Body of pancreas (tissue), 4 donors: ENCODE results near the gene GABRB2. TPM values are rescaled to one million over a fixed set of nuclear protein-coding genes. Genes with fewer than 3 reads are reported as not detected.

Experiments used
- ATAC-seq: fragments of 150-250 bp; one replicate; pipeline ENCODE4 v1.9.1; 2016
- DNase-seq, 4 donors: peaks; one replicate each; pipeline ENCODE4 v3.0.0-alpha.2; 2019
- H3K27ac ChIP-seq, 4 donors: fragments of 200-600 bp; sonication (generic); 1 replicate in 3 of 4; 2 replicates in 1 of 4; pipeline versions ENCODE4 v1.5.1 to v1.6.1; 2016 to 2019; ENCODE audit warnings: mild to moderate bottlenecking in 1 of 4, mixed read lengths in 1 of 4, moderate library complexity in 1 of 4
- H3K27me3 ChIP-seq, 2 donors: fragments of 200-600 bp; sonication (generic); one replicate each; pipeline ENCODE4 v1.6.0; 2016; ENCODE audit warnings: mild to moderate bottlenecking in 1 of 2
- H3K36me3 ChIP-seq, 2 donors: fragments of 200-600 bp; sonication (generic); replicated peaks in 1 of 2; 2 replicates each; pipeline ENCODE4 v1.5.1; 2016; ENCODE audit warnings: low read depth in 2 of 2; ENCODE audit not compliant: insufficient read depth in 1 of 2
- H3K4me1 ChIP-seq: fragments of 200-600 bp; sonication (generic); one replicate; pipeline ENCODE4 v1.6.0; 2016
- H3K4me3 ChIP-seq, 2 donors: fragments of 200-600 bp; sonication (generic); 1 replicate in 1 of 2; 2 replicates in 1 of 2; pipeline ENCODE4 v1.5.1; 2016 to 2019
- H3K9me3 ChIP-seq, 3 donors: fragments of 200-600 bp; sonication (generic); 1 replicate in 2 of 3; 2 replicates in 1 of 3; pipeline ENCODE4 v1.5.1; 2016
- POLR2A ChIP-seq, 3 donors: fragments of 450-650 bp; IDR thresholded peaks; one replicate each; pipeline ENCODE4 v1.6.1; 2016; ENCODE audit warnings: antibody characterized with exemption in 3 of 3, mild to moderate bottlenecking in 2 of 3
- whole genome bisulfite sequencing, 2 donors: methylation state at CpG; one replicate each; pipeline ENCODE4 v1.1.5; 2017; 5-methylcytosine and 5-hydroxymethylcytosine counted together
- intact Hi-C: fragments of 100-400 bp; cut with DNase I; formaldehyde crosslinking; loops from one replicate; pipeline ENCODE4 v1.15.1; 2023
- total RNA-seq, 2 donors: library from RNA; depleted of rRNA; stranded (reverse); fragments of >200 nt; gene quantifications; one replicate each; pipeline ENCODE4 v1.1.0, GENCODE V29; 2016
- TF ChIP-seq, protein P1 (sequence below), 7 experiments: fragments of 450-650 bp in 4 of 7; fragments of 200-600 bp in 3 of 7; sonication (generic) in 3 of 7; IDR thresholded peaks; one replicate each; pipeline ENCODE4 v1.5.1; 2016 to 2019; ENCODE audit warnings: antibody characterized with exemption in 7 of 7

The GABRB2 gene
- total RNA-seq, 2 donors from 2014 or later: under 0.01 TPM; not detected in 1

DNA sequence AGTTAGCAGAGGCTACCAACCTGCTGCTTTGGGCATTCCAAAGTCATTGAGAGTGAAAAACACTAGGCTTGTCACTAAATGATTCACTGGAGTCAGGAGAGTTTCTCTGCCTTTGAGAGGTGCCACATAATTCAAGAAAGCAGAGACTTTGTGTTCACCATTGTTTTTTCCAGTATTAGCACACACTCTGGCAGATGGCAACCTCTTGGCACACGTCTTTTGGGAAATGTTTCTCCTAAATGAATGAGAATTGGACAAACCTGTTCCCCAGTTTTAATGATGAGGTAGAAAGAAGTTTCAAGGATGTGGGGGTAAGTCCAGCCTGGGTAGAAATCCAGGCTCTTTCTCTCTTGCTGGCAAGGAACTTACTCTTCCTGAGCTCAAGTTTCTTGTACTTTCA is 259.1 kb downstream of the GABRB2 start:
- H3K27ac ChIP-seq: no peak overlapping the region
- DNase-seq: no peak
- TF ChIP-seq, protein P1, sequence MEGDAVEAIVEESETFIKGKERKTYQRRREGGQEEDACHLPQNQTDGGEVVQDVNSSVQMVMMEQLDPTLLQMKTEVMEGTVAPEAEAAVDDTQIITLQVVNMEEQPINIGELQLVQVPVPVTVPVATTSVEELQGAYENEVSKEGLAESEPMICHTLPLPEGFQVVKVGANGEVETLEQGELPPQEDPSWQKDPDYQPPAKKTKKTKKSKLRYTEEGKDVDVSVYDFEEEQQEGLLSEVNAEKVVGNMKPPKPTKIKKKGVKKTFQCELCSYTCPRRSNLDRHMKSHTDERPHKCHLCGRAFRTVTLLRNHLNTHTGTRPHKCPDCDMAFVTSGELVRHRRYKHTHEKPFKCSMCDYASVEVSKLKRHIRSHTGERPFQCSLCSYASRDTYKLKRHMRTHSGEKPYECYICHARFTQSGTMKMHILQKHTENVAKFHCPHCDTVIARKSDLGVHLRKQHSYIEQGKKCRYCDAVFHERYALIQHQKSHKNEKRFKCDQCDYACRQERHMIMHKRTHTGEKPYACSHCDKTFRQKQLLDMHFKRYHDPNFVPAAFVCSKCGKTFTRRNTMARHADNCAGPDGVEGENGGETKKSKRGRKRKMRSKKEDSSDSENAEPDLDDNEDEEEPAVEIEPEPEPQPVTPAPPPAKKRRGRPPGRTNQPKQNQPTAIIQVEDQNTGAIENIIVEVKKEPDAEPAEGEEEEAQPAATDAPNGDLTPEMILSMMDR (IDR thresholded peaks at IDR 0.05): no peak
- TF ChIP-seq POLR2A (IDR thresholded peaks at IDR 0.05): no peak
- no peaks in the 10 kb centered on the region for H3K27me3 ChIP-seq
- H3K4me1 ChIP-seq: no peaks in the 10 kb centered on the region
- ATAC-seq: no peak
- intact Hi-C loops: no loop called here
- H3K36me3 ChIP-seq: no peaks in the 10 kb centered on the region
- no peaks in the 10 kb centered on the region for H3K9me3 ChIP-seq
- no peak overlapping the region for H3K4me3 ChIP-seq
- WGBS, 2 donors: 33 to 48% methylated on average over 1 of the region's 1 CpG

DNA sequence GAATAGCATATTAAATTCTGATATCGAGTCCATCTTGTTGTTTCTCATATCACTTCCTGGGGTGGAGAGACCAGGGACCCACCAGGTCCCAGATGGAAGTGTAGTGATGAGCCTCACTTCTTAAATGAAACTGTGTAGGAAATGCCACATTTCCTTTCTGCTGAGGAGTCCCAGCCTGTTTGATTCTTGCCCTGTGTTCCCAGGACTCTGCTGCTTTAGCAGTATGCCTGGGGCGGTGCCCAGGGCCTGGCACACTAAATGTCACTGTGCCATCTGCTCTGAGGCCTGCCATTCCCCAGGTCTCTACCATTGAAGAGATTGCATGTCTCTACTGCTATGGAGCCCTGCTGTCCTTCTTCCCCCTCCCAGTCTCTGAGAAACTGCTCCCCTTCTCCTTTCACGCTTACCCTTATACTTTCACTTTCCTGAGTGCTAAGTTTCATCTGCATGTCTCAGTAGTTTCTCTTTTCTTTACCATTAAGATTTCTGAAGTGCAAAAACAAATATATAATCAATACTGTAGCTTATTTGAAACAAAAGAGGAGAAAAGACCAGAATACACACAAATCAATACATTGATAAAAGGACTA is 260.4 kb downstream of the GABRB2 start:
- no peak for ATAC-seq
- no peak overlapping the region for H3K4me3 ChIP-seq
- no peak for TF ChIP-seq POLR2A (IDR thresholded peaks at IDR 0.05)
- TF ChIP-seq, protein P1 (IDR thresholded peaks at IDR 0.05): no peak
- H3K36me3 ChIP-seq: no peaks in the 10 kb centered on the region
- intact Hi-C loops: no loop called here
- 74 to 88% methylated on average over 3 of the region's 3 CpGs for WGBS, 2 donors
- no peaks in the 10 kb centered on the region for H3K27me3 ChIP-seq
- no peak for DNase-seq
- H3K27ac ChIP-seq: no peak overlapping the region
- H3K4me1 ChIP-seq: no peaks in the 10 kb centered on the region
- H3K9me3 ChIP-seq: no peaks in the 10 kb centered on the region

DNA sequence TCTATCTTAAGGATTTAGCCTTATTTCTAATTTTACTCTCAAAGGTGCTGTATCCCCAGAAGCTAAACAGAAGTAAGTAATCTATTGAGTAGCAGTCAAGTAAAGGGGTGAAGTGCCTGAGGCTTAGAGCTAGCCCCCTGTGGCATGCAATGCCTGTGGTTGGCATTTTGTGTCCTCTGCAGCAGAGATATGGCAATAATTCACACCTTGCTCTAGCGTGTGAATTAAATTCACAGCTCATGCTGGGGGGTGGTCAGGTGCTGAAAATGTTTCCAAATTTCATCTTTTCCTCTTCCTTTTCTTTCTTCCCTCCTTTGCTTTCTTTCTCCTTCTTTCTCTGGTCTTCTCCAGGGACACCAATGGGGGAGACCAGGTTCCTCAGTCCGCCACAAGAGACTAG is 262.1 kb downstream of the GABRB2 start:
- Histone ChIP-seq H3K9me3 (no peaks in the 10 kb centered on the region), H3K4me1 (no peaks in the 10 kb centered on the region), H3K36me3 (no peaks in the 10 kb centered on the region), H3K27ac (no peak overlapping the region), H3K27me3 (no peaks in the 10 kb centered on the region), H3K4me3 (no peak overlapping the region)
- 93 to 94% methylated on average over 2 of the region's 2 CpGs for WGBS, 2 donors
- no peak for TF ChIP-seq POLR2A (IDR thresholded peaks at IDR 0.05)
- TF ChIP-seq, protein P1 (IDR thresholded peaks at IDR 0.05): no peak
- ATAC-seq: no peak
- DNase-seq: no peak
- intact Hi-C loops: no loop called here

DNA sequence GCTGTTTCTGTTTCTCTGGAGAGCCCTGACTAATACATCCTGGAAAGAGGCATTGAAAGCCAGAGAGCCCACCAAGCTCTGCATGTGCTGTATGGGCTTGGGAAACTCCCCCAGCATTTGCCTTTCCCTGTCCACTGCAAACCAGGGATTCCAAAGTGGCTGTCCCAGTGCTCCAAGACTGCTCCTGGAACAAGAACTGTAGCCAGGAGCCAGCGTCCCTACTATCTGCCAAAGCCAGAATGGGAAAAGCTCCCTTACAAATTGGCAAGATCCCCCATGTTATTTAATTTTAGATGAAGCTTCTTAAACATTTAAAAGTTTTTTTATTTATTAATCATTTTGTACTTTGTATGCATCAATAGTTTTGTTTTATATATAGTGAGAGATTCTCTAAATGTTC is 263.2 kb downstream of the GABRB2 start:
- DNase-seq (no peak), ATAC-seq (no peak)
- H3K36me3 ChIP-seq: no peaks in the 10 kb centered on the region
- H3K9me3 ChIP-seq: no peaks in the 10 kb centered on the region
- 20 to 21% methylated on average over 1 of the region's 1 CpG for WGBS, 2 donors
- no peak overlapping the region for H3K27ac ChIP-seq
- H3K27me3 ChIP-seq: no peaks in the 10 kb centered on the region
- no peak overlapping the region for H3K4me3 ChIP-seq
- H3K4me1 ChIP-seq: no peaks in the 10 kb centered on the region
- intact Hi-C loops: no loop called here
- TF ChIP-seq, protein P1 (IDR thresholded peaks at IDR 0.05): no peak
- TF ChIP-seq POLR2A (IDR thresholded peaks at IDR 0.05): no peak
